Choroid plexus epithelial cell (primary cell): ENCODE data around the gene CRADD.
A peak's percentile ranks its signal among the peaks of the same experiment; 100 is the strongest.

Experiments
- DNase-seq: peaks from one replicate; pipeline ENCODE4 v3.0.0-alpha.2; 2010; ENCODE audit warnings: low read depth
- H3K4me3 ChIP-seq: 2 replicates; pipeline ENCODE4 v1.5.1; 2011; ENCODE audit warnings: low read depth, mild to moderate bottlenecking, control low read depth, low read length, moderate library complexity
- CTCF ChIP-seq: conservative IDR thresholded peaks from 2 replicates; pipeline ENCODE4 v1.5.1; 2011; ENCODE audit warnings: low read depth, mild to moderate bottlenecking, control low read depth, inconsistent platforms, low read length, moderate library complexity

CRADD gene

GRCh38 chr12:93661021-93661420, 16.2 kb upstream of the CRADD start:
- no peak overlapping the region for H3K4me3 ChIP-seq
- DNase-seq: no peak
- TF ChIP-seq CTCF: no peak

- no peak overlapping the region for H3K4me3 ChIP-seq
- peak; percentile 50 for DNase-seq
- no peak for TF ChIP-seq CTCF
Observed at GRCh38 chr12:93663006-93663728, 14.0 kb upstream of the CRADD start.

- TF ChIP-seq CTCF: no peak
- DNase-seq: no peak
- no peak overlapping the region for H3K4me3 ChIP-seq
Observed at GRCh38 chr12:93663729-93664084, 13.5 kb upstream of the CRADD start.

- TF ChIP-seq CTCF: no peak
- no peak overlapping the region for H3K4me3 ChIP-seq
Observed at GRCh38 chr12:93664573-93665138, 12.5 kb upstream of the CRADD start.

DNA sequence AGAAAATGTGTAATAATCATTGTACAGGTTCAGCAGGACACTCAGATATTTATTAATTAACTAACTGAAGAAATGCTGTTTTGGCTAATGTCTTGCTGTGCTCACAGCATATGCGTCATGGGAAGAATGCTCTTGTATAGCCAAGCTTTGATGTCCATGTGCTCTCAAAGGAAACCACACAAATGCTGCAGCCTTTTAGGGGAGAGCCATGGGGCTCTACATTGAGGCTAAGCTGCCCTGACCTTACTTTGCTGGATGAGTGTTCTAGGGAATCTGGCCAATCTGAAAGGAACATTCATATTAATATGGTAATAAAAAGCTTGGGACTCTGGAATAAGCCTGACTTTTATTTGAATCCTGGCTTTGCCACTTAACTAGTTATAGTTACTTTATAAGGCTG, 9.5 kb upstream of the CRADD start:
- peak; percentile 77 for DNase-seq
- no peak overlapping the region for H3K4me3 ChIP-seq
- TF ChIP-seq CTCF: no peak

More at GRCh38 chr12:93664573-93665138, 12.5 kb upstream of the CRADD start:
- DNase-seq: peak; percentile 36

- no peak overlapping the region for H3K4me3 ChIP-seq
- no peak for TF ChIP-seq CTCF
- DNase-seq: no peak
Observed at GRCh38 chr12:93668919-93669418, 8.2 kb upstream of the CRADD start.

DNA sequence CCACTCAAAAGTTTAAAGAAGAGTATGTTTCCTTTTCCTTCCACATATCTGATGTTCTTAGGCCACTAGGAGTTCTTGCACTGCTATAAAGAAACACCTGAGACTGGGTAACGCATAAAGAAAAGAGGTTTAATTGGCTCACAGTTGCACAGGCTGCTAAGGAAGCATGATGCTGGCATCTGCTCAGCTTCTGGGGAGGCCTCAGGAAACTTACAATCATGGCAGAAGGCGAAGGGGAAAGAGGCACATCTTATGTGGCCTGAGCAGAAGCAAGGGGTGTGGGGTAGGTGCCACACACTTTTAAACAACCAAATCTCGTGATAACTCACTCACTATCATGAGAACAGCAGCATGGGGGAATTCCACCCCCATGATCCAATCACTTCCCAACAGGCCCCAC, 7.7 kb upstream of the CRADD start:
- TF ChIP-seq CTCF: no peak
- no peak overlapping the region for H3K4me3 ChIP-seq
- DNase-seq: no peak
